ENCODE measurements around the gene RPUSD1. TPM values are rescaled to one million over a fixed set of nuclear protein-coding genes. Genes with fewer than 3 reads are reported as not detected.
"Not testable (repeated sequence)": the region's sequence is repeated elsewhere in the genome, so short reads cannot be mapped to it uniquely, and the experiment has no call there.

The RPUSD1 gene
- polyA plus RNA-seq, result 10 to 100 TPM; 17.6 to 26.2 (median 21.6) TPM
- long read RNA-seq, donor 1, result 0 reads
- long read RNA-seq, donor 2, partial matches to known transcripts, result 0 of 2 reads
- long read RNA-seq, donor 2, other reads (novel, unspliced or antisense), result 0 of 2 reads
- long read RNA-seq, donor 3, partial matches to known transcripts, result 0 of 4 reads
- long read RNA-seq, donor 3, other reads (novel, unspliced or antisense), result 0 of 4 reads
- long read RNA-seq, donor 4, result 0 reads
- long read RNA-seq, donor 5, partial matches to known transcripts, result 0 of 3 reads
- long read RNA-seq, donor 5, other reads (novel, unspliced or antisense), result 0 of 3 reads
- long read RNA-seq, donor 6, transcript RPUSD1-201 (6 exons, 2,050 nt), result major isoform, 8 of 9 reads
- long read RNA-seq, donor 6, partial matches to known transcripts, result 0 of 9 reads
- long read RNA-seq, donor 6, other reads (novel, unspliced or antisense), result 0 of 9 reads
- long read RNA-seq, donor 7, partial matches to known transcripts, result 0 of 6 reads
- long read RNA-seq, donor 7, other reads (novel, unspliced or antisense), result 0 of 6 reads
- long read RNA-seq, donor 8, partial matches to known transcripts, result 0 of 1 reads
- long read RNA-seq, donor 8, other reads (novel, unspliced or antisense), result 0 of 1 reads
- long read RNA-seq, donor 9, result 0 reads
- long read RNA-seq, donor 10, transcript RPUSD1-201 (6 exons, 2,050 nt), result major isoform, 5 of 6 reads
- long read RNA-seq, donor 10, partial matches to known transcripts, result 0 of 6 reads
- long read RNA-seq, donor 10, other reads (novel, unspliced or antisense), result 0 of 6 reads

- H3K4me1 ChIP-seq (ENCODE audit: control insufficient read depth in 3 of 3, insufficient read depth in 2 of 3, low read depth in 1 of 3, low read length in 2 of 3), result peaks cover 0 to 18% (median 0%) of the 10 kb centered on the region in 3 donors
- peak within 1 kb of the TSS; percentile 74 to 94 (median 78) for H3K4me3 ChIP-seq (ENCODE audit: low read depth in 1 of 3, low read length in 3 of 3)
- DNase-seq (no peak), FAIRE-seq (no peak)
- peaks cover 0 to 67% (median 0%) of the 10 kb centered on the region in 3 donors for H3K36me3 ChIP-seq (ENCODE audit: control insufficient read depth in 3 of 3, insufficient read depth in 2 of 3, low read depth in 1 of 3, low read length in 3 of 3)
- 0 to 1% (median 0%) methylated on average over 28 to 45 of the region's 45 CpGs for WGBS, 3 donors
- peak within 1 kb of the TSS in 2 of 3 donors; percentile 27 to 55 for H3K27ac ChIP-seq (ENCODE audit: low read depth in 1 of 3, low read length in 2 of 3)
- no peaks in the 10 kb centered on the region for H3K9me3 ChIP-seq (ENCODE audit: control insufficient read depth in 2 of 2, insufficient read depth in 1 of 2, low read depth in 1 of 2, low read length in 1 of 2)
- H3K27me3 ChIP-seq (ENCODE audit: control insufficient read depth in 3 of 3, insufficient read depth in 3 of 3, low read length in 3 of 3), result no peaks in the 10 kb centered on the region
These were observed at the start of gene RPUSD1 for GRCh38 chr16:787978-788398. TSS of gene RPUSD1 (minus strand) at chr16:788381. CDS start at chr16:787737, 644 bp downstream.

GRCh38 chr16:836822-837221 lies 48.6 kb upstream of the RPUSD1 start:
- WGBS, 3 donors, result 85 to 96% (median 92%) methylated on average over 3 of the region's 3 CpGs
- not testable (repeated sequence) for FAIRE-seq

GRCh38 chr16:836221-836620 lies 48.0 kb upstream of the RPUSD1 start:
- Histone ChIP-seq H3K4me3 (ENCODE audit: low read depth in 1 of 3, low read length in 3 of 3) (no peak overlapping the region), H3K9me3 (ENCODE audit: control insufficient read depth in 2 of 2, insufficient read depth in 1 of 2, low read depth in 1 of 2, low read length in 1 of 2) (peaks cover 0 to 26% of the 10 kb centered on the region in 2 donors), H3K27ac (ENCODE audit: low read depth in 1 of 3, low read length in 2 of 3) (no peak overlapping the region), H3K4me1 (ENCODE audit: control insufficient read depth in 3 of 3, insufficient read depth in 2 of 3, low read depth in 1 of 3, low read length in 2 of 3) (peaks cover 0 to 17% (median 0%) of the 10 kb centered on the region in 3 donors), H3K36me3 (ENCODE audit: control insufficient read depth in 3 of 3, insufficient read depth in 2 of 3, low read depth in 1 of 3, low read length in 3 of 3) (no peaks in the 10 kb centered on the region), H3K27me3 (ENCODE audit: control insufficient read depth in 3 of 3, insufficient read depth in 3 of 3, low read length in 3 of 3) (no peaks in the 10 kb centered on the region)
- 88 to 92% (median 91%) methylated on average over 4 of the region's 4 CpGs for WGBS, 3 donors
- FAIRE-seq, result no peak
- no peak for DNase-seq

More at GRCh38 chr16:836822-837221, 48.6 kb upstream of the RPUSD1 start:
- not testable (repeated sequence) for DNase-seq; H3K4me3 ChIP-seq (ENCODE audit: low read depth in 1 of 3, low read length in 3 of 3); H3K27me3 ChIP-seq (ENCODE audit: control insufficient read depth in 3 of 3, insufficient read depth in 3 of 3, low read length in 3 of 3); H3K27ac ChIP-seq (ENCODE audit: low read depth in 1 of 3, low read length in 2 of 3); H3K36me3 ChIP-seq (ENCODE audit: control insufficient read depth in 3 of 3, insufficient read depth in 2 of 3, low read depth in 1 of 3, low read length in 3 of 3)
- Histone ChIP-seq H3K4me1 (ENCODE audit: control insufficient read depth in 3 of 3, insufficient read depth in 2 of 3, low read depth in 1 of 3, low read length in 2 of 3) (peaks cover 0 to 11% (median 0%) of the 10 kb centered on the region in 3 donors), H3K9me3 (ENCODE audit: control insufficient read depth in 2 of 2, insufficient read depth in 1 of 2, low read depth in 1 of 2, low read length in 1 of 2) (peaks cover 0 to 26% of the 10 kb centered on the region in 2 donors)

GRCh38 chr16:835373-835772 lies 47.2 kb upstream of the RPUSD1 start:
- H3K9me3 ChIP-seq (ENCODE audit: control insufficient read depth in 2 of 2, insufficient read depth in 1 of 2, low read depth in 1 of 2, low read length in 1 of 2), result peaks cover 0 to 26% of the 10 kb centered on the region in 2 donors
- no peak overlapping the region for H3K4me3 ChIP-seq (ENCODE audit: low read depth in 1 of 3, low read length in 3 of 3)
- 89 to 94% (median 90%) methylated on average over 10 of the region's 10 CpGs for WGBS, 3 donors
- FAIRE-seq, result no peak
- no peaks in the 10 kb centered on the region for H3K27me3 ChIP-seq (ENCODE audit: control insufficient read depth in 3 of 3, insufficient read depth in 3 of 3, low read length in 3 of 3)
- no peaks in the 10 kb centered on the region for H3K36me3 ChIP-seq (ENCODE audit: control insufficient read depth in 3 of 3, insufficient read depth in 2 of 3, low read depth in 1 of 3, low read length in 3 of 3)
- no peak for DNase-seq
- H3K4me1 ChIP-seq (ENCODE audit: control insufficient read depth in 3 of 3, insufficient read depth in 2 of 3, low read depth in 1 of 3, low read length in 2 of 3), result peaks cover 0 to 20% (median 0%) of the 10 kb centered on the region in 3 donors
- no peak overlapping the region for H3K27ac ChIP-seq (ENCODE audit: low read depth in 1 of 3, low read length in 2 of 3)

- no peaks in the 10 kb centered on the region for H3K27me3 ChIP-seq (ENCODE audit: control insufficient read depth in 3 of 3, insufficient read depth in 3 of 3, low read length in 3 of 3)
- no peak for DNase-seq
- 87 to 89% (median 87%) methylated on average over 14 of the region's 14 CpGs for WGBS, 3 donors
- H3K4me1 ChIP-seq (ENCODE audit: control insufficient read depth in 3 of 3, insufficient read depth in 2 of 3, low read depth in 1 of 3, low read length in 2 of 3), result peaks cover 0 to 20% (median 0%) of the 10 kb centered on the region in 3 donors
- no peaks in the 10 kb centered on the region for H3K36me3 ChIP-seq (ENCODE audit: control insufficient read depth in 3 of 3, insufficient read depth in 2 of 3, low read depth in 1 of 3, low read length in 3 of 3)
- peaks cover 0 to 26% of the 10 kb centered on the region in 2 donors for H3K9me3 ChIP-seq (ENCODE audit: control insufficient read depth in 2 of 2, insufficient read depth in 1 of 2, low read depth in 1 of 2, low read length in 1 of 2)
- no peak overlapping the region for H3K27ac ChIP-seq (ENCODE audit: low read depth in 1 of 3, low read length in 2 of 3)
- H3K4me3 ChIP-seq (ENCODE audit: low read depth in 1 of 3, low read length in 3 of 3), result no peak overlapping the region
- no peak for FAIRE-seq
These were observed 45.2 kb upstream of the RPUSD1 start for GRCh38 chr16:833411-833810.

- no peak for FAIRE-seq
- 53 to 73% (median 63%) methylated on average over 33 to 35 of the region's 35 CpGs for WGBS, 3 donors
These were observed 44.6 kb upstream of the RPUSD1 start for GRCh38 chr16:832652-833336.

GRCh38 chr16:831571-832413 lies 43.6 kb upstream of the RPUSD1 start:
- Histone ChIP-seq H3K4me1 (ENCODE audit: control insufficient read depth in 3 of 3, insufficient read depth in 2 of 3, low read depth in 1 of 3, low read length in 2 of 3) (peaks cover 0 to 20% (median 0%) of the 10 kb centered on the region in 3 donors), H3K9me3 (ENCODE audit: control insufficient read depth in 2 of 2, insufficient read depth in 1 of 2, low read depth in 1 of 2, low read length in 1 of 2) (peaks cover 0 to 23% of the 10 kb centered on the region in 2 donors), H3K4me3 (ENCODE audit: low read depth in 1 of 3, low read length in 3 of 3) (no peak overlapping the region), H3K27ac (ENCODE audit: low read depth in 1 of 3, low read length in 2 of 3) (no peak overlapping the region), H3K27me3 (ENCODE audit: control insufficient read depth in 3 of 3, insufficient read depth in 3 of 3, low read length in 3 of 3) (no peaks in the 10 kb centered on the region), H3K36me3 (ENCODE audit: control insufficient read depth in 3 of 3, insufficient read depth in 2 of 3, low read depth in 1 of 3, low read length in 3 of 3) (no peaks in the 10 kb centered on the region)
- no peak for FAIRE-seq
- 21 to 56% (median 36%) methylated on average over 26 to 27 of the region's 27 CpGs for WGBS, 3 donors
- peak in 1 of 2 donors; percentile 66 for DNase-seq

More at GRCh38 chr16:832652-833336, 44.6 kb upstream of the RPUSD1 start:
- H3K9me3 ChIP-seq (ENCODE audit: control insufficient read depth in 2 of 2, insufficient read depth in 1 of 2, low read depth in 1 of 2, low read length in 1 of 2), result peaks cover 0 to 26% of the 10 kb centered on the region in 2 donors
- no peaks in the 10 kb centered on the region for H3K27me3 ChIP-seq (ENCODE audit: control insufficient read depth in 3 of 3, insufficient read depth in 3 of 3, low read length in 3 of 3)
- H3K36me3 ChIP-seq (ENCODE audit: control insufficient read depth in 3 of 3, insufficient read depth in 2 of 3, low read depth in 1 of 3, low read length in 3 of 3), result no peaks in the 10 kb centered on the region
- H3K27ac ChIP-seq (ENCODE audit: low read depth in 1 of 3, low read length in 2 of 3), result no peak overlapping the region
- no peak overlapping the region for H3K4me3 ChIP-seq (ENCODE audit: low read depth in 1 of 3, low read length in 3 of 3)
- H3K4me1 ChIP-seq (ENCODE audit: control insufficient read depth in 3 of 3, insufficient read depth in 2 of 3, low read depth in 1 of 3, low read length in 2 of 3), result peaks cover 0 to 20% (median 0%) of the 10 kb centered on the region in 3 donors
- DNase-seq, result peak; percentile 4 to 68

Measured in small intestine (tissue), 16 donors.